Measurements from ENCODE around the gene AFAP1L1.

Gene AFAP1L1

DNA sequence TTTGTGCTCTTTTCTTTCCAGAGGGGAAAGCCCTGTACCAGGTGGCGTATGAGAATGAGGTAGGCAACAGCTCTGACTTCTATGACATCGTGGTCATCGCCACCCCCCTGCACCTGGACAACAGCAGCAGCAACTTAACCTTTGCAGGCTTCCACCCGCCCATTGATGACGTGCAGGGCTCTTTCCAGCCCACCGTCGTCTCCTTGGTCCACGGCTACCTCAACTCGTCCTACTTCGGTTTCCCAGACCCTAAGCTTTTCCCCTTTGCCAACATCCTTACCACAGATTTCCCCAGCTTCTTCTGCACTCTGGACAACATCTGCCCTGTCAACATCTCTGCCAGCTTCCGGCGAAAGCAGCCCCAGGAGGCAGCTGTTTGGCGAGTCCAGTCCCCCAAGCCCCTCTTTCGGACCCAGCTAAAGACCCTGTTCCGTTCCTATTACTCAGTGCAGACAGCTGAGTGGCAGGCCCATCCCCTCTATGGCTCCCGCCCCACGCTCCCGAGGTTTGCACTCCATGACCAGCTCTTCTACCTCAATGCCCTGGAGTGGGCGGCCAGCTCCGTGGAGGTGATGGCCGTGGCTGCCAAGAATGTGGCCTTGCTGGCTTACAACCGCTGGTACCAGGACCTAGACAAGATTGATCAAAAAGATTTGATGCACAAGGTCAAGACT, 96.5 kb downstream of the AFAP1L1 start:
- no peak overlapping the region for H3K4me3 ChIP-seq (ENCODE audit: low read depth, low read length)

- H3K4me3 ChIP-seq (ENCODE audit: low read depth, low read length): no peak overlapping the region
These were observed 99.2 kb downstream of the AFAP1L1 start for GRCh38 chr5:149370878-149371277.

DNA sequence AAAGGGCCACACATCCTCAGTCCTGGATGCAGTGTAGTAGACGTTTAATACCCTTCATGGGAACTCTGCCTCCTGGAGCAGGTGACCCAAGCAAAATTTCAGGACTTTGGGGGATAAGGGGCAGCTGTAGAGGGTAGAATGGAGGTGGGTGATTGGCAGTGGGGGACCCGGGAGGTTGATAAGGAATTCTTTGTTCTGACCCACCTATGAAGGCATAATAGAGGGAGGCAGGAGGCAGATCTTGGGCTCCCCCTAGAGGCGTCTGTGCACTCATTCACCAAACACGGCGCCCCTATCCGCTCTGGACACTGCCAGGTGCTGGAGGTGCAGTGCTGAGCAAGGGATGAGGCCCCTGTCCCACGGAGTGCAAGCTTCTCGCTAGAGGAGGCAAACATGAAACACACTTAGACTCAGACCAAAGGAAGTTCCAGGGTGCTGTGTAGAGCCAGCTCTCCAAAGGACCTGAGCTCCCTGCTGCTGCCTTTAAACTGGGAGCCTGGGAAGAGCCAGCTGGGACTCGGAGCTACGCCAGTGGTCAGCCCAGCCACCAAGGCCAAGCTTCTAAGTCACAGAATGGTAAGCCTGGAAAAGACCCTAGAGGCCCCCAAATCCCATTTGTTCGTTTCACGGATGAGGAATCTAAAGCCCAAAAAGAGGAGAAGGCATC, 99.8 kb downstream of the AFAP1L1 start:
- H3K4me3 ChIP-seq (ENCODE audit: low read depth, low read length): no peak overlapping the region

- no peak overlapping the region for H3K4me3 ChIP-seq (ENCODE audit: low read depth, low read length)
These were observed 100.6 kb downstream of the AFAP1L1 start for GRCh38 chr5:149372076-149372795.

- H3K4me3 ChIP-seq (ENCODE audit: low read depth, low read length): no peak overlapping the region
These were observed 101.3 kb downstream of the AFAP1L1 start for GRCh38 chr5:149372932-149373331.

GRCh38 chr5:149374303-149374702, 102.6 kb downstream of the AFAP1L1 start:
- H3K4me3 ChIP-seq (ENCODE audit: low read depth, low read length): no peak overlapping the region

GRCh38 chr5:149374801-149375200, 103.1 kb downstream of the AFAP1L1 start:
- H3K4me3 ChIP-seq (ENCODE audit: low read depth, low read length): no peak overlapping the region

DNA sequence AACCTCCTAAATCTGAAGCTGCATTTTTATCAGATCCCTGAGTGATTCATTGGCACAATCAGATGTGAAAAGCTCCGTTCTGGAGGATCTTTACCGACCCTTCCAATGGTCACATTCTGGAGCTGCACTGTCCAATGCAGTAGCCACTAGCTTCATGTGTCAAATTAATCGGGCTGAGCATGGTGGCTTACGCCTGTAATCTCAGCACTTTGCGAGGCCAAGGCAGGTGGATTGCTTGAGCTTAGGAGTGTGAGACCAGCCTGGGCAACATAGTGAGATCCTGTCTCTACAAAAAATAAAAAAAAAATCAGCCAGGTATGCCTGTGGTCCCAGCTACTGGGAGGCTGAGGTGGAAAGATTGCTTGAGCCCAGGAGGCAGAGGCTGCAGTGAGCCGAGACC, 103.8 kb downstream of the AFAP1L1 start:
- H3K4me3 ChIP-seq (ENCODE audit: low read depth, low read length): no peak overlapping the region

GRCh38 chr5:149376104-149376503, 104.4 kb downstream of the AFAP1L1 start:
- no peak overlapping the region for H3K4me3 ChIP-seq (ENCODE audit: low read depth, low read length)

- no peak overlapping the region for H3K4me3 ChIP-seq (ENCODE audit: low read depth, low read length)
These were observed 105.2 kb downstream of the AFAP1L1 start for GRCh38 chr5:149376711-149377447.

DNA sequence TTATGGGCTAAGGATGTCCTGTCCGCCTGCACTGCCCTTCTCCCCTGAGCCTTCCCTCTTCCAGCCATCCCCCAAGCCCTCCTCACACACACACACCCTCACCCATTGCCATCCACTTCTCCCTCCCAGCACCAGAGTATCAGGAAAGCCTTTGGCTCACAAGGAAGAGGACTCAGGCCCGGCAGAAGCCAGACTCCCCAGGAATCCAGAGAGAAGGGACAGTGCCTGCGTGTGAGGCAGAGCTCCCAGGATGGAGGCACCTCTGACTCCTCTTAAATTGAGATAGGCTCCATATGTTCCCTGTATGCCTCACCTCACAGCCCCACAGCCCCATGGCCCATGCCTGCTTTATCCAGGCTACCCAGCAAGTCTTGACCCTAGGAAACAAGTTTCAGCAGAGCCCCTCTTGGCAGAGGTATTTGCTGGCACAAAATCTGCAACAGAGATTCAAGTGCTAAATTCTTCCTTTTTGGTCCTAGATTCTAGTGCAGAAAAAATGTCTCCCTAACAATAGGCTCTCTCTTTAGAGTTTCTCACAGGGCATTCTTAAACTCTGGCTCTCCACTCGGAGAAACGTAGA, 106.7 kb downstream of the AFAP1L1 start:
- H3K4me3 ChIP-seq (ENCODE audit: low read depth, low read length): no peak overlapping the region

GRCh38 chr5:149379177-149379761, 107.6 kb downstream of the AFAP1L1 start, which contains the start of gene IL17B:
Gene IL17B (minus strand): TSS chr5:149379292. CDS start chr5:149379225, 67 bp downstream.
- H3K4me3 ChIP-seq (ENCODE audit: low read depth, low read length): no peak within 1 kb of the TSS

DNA sequence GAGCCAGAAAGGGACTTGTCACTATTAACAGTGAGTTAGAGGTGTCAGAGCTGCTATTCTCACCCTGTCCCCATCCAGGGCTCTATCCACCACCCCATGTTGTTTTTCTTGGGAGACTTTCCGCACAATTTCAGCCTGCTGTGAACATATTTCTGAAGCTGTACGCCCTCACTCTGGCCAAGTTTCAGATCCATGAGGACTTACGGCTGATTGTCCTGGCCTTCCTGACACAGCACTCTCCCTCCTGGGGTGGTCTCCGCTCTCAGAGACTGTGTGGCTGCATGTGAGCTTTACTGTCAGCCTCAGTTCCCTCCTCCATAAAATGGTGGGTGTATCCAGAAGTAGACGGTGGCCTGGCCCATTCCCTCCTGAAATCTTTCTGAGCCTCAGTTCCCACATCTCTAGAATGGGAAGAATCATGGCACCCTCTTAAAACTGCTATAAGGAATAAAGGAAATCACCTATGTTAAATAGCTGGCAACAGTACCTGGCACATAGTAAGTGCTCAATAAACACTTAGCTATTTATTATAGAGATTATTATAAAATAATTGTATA, 108.2 kb downstream of the AFAP1L1 start:
- no peak overlapping the region for H3K4me3 ChIP-seq (ENCODE audit: low read depth, low read length)

DNA sequence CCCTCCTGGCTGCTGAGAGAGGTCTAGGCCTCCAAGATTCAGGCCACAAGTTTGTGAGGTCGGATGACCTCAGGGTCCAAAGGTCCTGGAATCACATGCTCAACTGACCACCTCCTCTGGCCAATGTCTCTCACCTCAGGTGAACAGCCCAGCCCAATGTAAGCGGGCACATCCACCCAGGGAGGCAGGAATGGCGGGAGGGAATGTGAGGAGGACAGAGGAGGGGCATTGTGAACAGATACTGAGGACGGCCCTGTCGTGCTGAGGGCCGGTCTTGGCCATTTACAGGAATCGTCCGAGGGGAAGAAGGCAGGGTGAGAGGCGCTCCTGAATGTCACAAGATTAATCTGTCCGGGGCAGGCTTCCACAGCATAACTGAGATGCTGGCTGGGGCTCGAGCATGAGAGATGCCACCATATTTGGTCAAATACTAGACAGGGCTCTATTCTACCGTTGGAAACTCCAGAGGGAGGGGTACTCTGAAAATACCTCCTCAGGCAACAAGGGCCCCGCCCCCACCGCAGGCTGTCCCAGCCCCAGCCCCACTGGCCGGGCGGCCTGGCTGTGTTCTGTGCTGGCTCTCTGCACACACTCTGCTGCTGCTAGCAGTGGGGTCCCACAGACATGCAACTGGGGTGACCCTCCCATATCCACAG, 108.9 kb downstream of the AFAP1L1 start:
- no peak overlapping the region for H3K4me3 ChIP-seq (ENCODE audit: low read depth, low read length)

DNA sequence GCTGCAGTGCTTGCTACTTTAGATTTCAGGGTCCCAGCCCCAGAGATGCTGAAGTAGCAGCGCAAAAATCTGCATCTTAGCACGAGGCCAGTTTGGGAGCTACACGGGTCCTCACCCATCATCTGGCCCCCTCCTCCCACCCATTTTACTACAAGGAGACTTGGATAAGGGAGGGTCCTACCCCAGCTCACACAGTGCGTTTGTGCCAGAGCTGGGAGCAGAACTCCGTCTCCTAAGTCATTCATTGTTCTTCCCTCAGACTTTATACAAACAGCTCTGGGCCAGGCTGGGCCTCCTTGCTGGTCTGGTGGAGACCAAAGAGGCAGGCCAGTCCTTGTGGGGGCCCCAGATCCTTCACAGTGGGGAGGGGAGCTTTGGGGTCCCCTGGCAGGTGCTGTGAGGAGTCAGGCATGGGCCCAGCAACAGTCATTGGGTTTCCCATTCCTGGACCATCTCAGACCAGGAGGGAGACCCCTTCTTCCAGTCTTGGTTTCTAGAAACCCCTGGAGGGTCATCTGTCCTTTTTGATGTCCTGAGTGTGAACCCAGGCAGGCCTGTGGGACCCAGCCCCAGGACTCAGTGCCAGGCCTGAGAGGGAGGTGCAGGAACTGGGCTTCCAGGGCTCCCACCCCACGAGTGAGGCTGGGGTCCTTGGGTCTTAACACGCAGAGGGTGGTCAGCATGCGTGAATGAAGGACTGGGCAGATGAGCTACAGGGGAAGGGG, 109.8 kb downstream of the AFAP1L1 start:
- H3K4me3 ChIP-seq (ENCODE audit: low read depth, low read length): no peak overlapping the region

DNA sequence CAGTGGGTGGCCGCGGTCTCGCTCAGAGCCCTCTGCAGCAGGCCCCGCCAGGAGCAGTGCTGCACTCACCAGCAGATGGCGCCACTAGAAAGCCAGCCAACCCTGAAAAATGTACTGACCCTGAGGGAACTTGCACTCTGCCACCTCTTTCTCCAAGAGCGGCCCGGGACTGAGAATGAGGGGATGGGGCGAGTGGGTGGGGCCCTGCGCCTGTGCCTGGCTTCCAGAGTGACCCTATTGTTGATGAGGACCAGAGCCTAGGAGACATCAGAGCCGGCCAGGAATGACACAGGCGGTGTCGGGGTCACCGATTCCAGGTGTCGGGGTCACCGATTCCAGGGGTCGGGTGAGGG, 110.3 kb downstream of the AFAP1L1 start:
- H3K4me3 ChIP-seq (ENCODE audit: low read depth, low read length): no peak overlapping the region

DNA sequence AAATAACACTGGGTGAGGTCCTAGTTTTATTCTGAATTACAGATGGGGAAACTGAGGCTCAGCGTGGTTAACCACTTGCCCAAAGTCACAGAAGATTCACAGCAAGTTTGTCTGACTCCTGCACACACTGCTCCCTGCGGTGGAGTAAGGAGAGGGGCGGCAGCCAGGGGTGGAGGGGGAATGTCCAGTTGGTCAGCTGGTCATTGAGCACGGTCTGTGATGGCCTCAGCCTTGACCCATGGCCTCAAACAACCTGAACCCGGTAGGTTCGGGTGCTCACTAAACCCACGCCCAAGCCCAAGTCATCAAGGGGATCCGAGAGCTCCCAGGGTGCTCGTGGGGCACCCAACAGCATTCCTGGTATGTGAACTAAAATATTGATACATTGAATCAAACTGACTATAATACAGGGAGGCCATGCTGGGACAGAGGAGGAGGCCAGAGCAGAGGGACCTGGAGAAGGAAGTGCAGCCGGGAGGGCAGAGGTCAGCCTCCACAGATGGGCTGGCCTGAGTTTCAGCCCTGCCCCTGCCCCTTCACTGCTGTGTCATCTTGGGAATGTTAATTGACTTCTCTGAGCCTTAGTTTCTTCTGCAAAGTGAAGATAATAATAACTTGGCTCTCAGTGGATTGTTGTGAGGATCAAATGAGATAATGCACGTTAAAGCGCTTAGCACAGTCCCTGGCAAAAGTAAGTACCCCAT, 111.0 kb downstream of the AFAP1L1 start:
- H3K4me3 ChIP-seq (ENCODE audit: low read depth, low read length): no peak overlapping the region

DNA sequence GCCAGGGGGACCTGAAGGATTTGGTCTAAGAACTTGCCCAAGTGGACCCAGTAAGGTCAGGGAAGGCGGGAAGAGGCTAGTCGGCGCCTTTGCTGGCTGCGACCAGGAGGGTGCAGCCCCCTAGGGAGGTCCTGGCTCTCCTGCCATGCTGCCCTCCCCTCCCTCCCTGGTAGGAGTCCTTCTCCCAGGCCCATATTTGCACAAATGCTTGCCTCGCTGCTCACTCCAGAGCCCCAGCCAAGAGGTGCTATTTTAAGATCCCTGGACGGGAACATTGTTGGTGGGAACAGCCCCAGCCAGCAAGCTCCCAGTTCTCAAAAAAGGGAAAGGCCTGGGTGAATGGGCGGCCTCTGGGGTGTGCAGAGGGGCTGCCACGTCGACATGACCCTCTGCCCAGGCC, 111.7 kb downstream of the AFAP1L1 start:
- H3K4me3 ChIP-seq (ENCODE audit: low read depth, low read length): no peak overlapping the region

DNA sequence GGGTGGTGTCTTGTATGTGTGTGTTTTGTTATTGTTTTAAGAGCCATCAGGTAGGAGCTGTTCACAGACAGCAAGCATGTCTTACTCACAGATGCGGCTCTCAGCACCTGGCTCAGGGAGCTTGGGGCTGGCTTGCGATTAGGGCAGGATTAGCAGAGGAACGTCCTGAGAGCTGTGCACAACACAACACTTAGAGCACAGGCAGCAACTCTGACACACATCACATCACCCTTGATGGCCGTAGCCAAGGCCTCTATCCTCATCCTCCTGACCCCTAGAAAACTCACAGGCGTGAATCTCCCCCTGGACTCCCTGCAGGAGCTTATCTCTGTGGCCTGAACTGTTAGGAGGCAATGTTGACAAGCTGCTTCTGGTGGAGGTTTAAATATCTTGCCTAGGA, 114.5 kb downstream of the AFAP1L1 start:
- no peak overlapping the region for H3K4me3 ChIP-seq (ENCODE audit: low read depth, low read length)
